Measurements from ENCODE around the gene TNS3. TPM values are rescaled to one million over a fixed set of nuclear protein-coding genes. Genes with fewer than 3 reads are reported as not detected.

The TNS3 gene
- total and polyA plus RNA-seq, 10 of the 15 experiments (the other 5 are each of a cell fraction or from before 2014, with no cell fraction given) = 0.27 to 2.7 (median 0.79) TPM

DNA sequence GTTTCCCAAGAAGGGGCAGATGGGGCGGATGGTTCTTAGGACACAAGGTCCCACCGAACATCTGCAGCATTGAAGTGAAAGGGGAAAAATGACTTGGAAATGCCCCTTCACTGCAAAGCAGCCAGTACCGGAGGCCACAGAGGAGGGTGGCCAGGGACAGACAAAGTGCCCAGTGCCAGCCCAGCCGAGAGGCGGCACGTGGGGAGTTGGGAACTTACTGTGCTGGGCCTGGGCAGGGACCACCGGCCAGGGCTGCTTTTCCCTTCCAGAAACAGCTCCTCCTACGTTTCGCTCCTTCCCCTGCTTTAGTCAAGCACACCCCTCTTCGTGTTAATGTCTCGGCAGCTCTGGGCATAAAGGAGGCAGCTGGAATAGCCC, 129.2 kb downstream of the TNS3 start:
- BruUV-seq (replicated peaks) = no TSS peak
- Histone ChIP-seq H3K27me3 (replicated peaks in 1 of 2; ENCODE audit: control insufficient read depth in 2 of 2, insufficient read depth in 2 of 2, low read length in 1 of 2) (no peaks in the 10 kb centered on the region), H3K79me2 (ENCODE audit: control insufficient read depth, insufficient read depth, low read length) (no peaks in the 10 kb centered on the region), H2AFZ (ENCODE audit: control insufficient read depth, low read depth, low read length) (no peak overlapping the region), H3K4me2 (ENCODE audit: control insufficient read depth, insufficient read depth) (no peak overlapping the region), H3K27ac (ENCODE audit: control insufficient read depth, insufficient read depth) (no peak overlapping the region), H3K9ac (ENCODE audit: control insufficient read depth, insufficient read depth, low read length) (no peak overlapping the region), H3K9me3 (replicated peaks; ENCODE audit: control insufficient read depth, insufficient read depth, low read length) (no peaks in the 10 kb centered on the region), H3K36me3 (ENCODE audit: control insufficient read depth in 2 of 2, insufficient read depth in 2 of 2, low read length in 1 of 2) (no peaks in the 10 kb centered on the region), H3K4me3 (no peak overlapping the region), H4K20me1 (ENCODE audit: control insufficient read depth, insufficient read depth) (no peaks in the 10 kb centered on the region), H3K4me1 (ENCODE audit: control insufficient read depth, insufficient read depth, low read length) (no peaks in the 10 kb centered on the region)
- ChIA-PET RAD21 (ENCODE audit: unreplicated experiment) (no interaction called here), CTCF (no interaction called here), POLR2A (no interaction called here), SMC1A (ENCODE audit: uncharacterized antibody, unreplicated experiment) (no interaction called here)
- TF ChIP-seq TCF12 (IDR thresholded peaks at IDR 0.05; ENCODE audit: low read depth, low read length) (no peak), TCF3 (IDR thresholded peaks at IDR 0.05; ENCODE audit: borderline replicate concordance, insufficient read depth, low read depth, low read length) (no peak), SUPT20H (IDR thresholded peaks at IDR 0.05; ENCODE audit: borderline replicate concordance, control insufficient read depth, low read depth, low read length) (no peak), TBL1XR1 (IDR thresholded peaks at IDR 0.05; ENCODE audit: low read depth, low read length) (no peak), NR2C1 (IDR thresholded peaks at IDR 0.05) (no peak), NFYA (IDR thresholded peaks at IDR 0.05; ENCODE audit: borderline replicate concordance, low read depth, low read length) (no peak), PAX8 (IDR thresholded peaks at IDR 0.05) (no peak), CHD2 (IDR thresholded peaks at IDR 0.05; ENCODE audit: borderline replicate concordance, low read depth, low read length) (no peak), CEBPB (IDR thresholded peaks at IDR 0.05; ENCODE audit: borderline replicate concordance in 1 of 2, low read depth in 2 of 2, low read length in 2 of 2) (no peak), NFXL1 (IDR thresholded peaks at IDR 0.05; ENCODE audit: borderline replicate concordance) (no peak), JUNB (IDR thresholded peaks at IDR 0.05) (no peak), EP300 (IDR thresholded peaks at IDR 0.05; ENCODE audit: borderline replicate concordance in 1 of 2, control insufficient read depth in 1 of 2, low read depth in 2 of 2, low read length in 2 of 2) (no peak), MEF2A (IDR thresholded peaks at IDR 0.05; ENCODE audit: insufficient read depth, low read depth, low read length) (no peak), CREM (IDR thresholded peaks at IDR 0.05; ENCODE audit: low read depth) (no peak), EZH2 (IDR thresholded peaks at IDR 0.05; ENCODE audit: borderline replicate concordance, control insufficient read depth, low read depth, low read length) (no peak), CREB1 (IDR thresholded peaks at IDR 0.05; ENCODE audit: low read depth) (no peak)
- TF ChIP-seq, protein P1, sequence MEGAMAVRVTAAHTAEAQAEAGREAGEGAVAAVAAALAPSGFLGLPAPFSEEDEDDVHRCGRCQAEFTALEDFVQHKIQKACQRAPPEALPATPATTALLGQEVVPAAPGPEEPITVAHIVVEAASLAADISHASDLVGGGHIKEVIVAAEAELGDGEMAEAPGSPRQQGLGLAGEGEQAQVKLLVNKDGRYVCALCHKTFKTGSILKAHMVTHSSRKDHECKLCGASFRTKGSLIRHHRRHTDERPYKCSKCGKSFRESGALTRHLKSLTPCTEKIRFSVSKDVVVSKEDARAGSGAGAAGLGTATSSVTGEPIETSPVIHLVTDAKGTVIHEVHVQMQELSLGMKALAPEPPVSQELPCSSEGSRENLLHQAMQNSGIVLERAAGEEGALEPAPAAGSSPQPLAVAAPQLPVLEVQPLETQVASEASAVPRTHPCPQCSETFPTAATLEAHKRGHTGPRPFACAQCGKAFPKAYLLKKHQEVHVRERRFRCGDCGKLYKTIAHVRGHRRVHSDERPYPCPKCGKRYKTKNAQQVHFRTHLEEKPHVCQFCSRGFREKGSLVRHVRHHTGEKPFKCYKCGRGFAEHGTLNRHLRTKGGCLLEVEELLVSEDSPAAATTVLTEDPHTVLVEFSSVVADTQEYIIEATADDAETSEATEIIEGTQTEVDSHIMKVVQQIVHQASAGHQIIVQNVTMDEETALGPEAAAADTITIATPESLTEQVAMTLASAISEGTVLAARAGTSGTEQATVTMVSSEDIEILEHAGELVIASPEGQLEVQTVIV (IDR thresholded peaks at IDR 0.05; ENCODE audit: borderline replicate concordance, partially characterized antibody) = no peak
- TF ChIP-seq, protein P2, sequence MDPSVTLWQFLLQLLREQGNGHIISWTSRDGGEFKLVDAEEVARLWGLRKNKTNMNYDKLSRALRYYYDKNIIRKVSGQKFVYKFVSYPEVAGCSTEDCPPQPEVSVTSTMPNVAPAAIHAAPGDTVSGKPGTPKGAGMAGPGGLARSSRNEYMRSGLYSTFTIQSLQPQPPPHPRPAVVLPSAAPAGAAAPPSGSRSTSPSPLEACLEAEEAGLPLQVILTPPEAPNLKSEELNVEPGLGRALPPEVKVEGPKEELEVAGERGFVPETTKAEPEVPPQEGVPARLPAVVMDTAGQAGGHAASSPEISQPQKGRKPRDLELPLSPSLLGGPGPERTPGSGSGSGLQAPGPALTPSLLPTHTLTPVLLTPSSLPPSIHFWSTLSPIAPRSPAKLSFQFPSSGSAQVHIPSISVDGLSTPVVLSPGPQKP (IDR thresholded peaks at IDR 0.05; ENCODE audit: low read depth, low read length) = no peak
- FAIRE-seq (no peak), DNase-seq (ENCODE audit: low read depth, low spot score) (no peak), ATAC-seq (no peak)
- 68% methylated on average over 11 of the region's 11 CpGs for WGBS (ENCODE audit: insufficient coverage, insufficient replicate concordance, low lambda C conversion rate, missing lambda C conversion rate)
- in situ Hi-C loops (cut with MboI) (no loop called here), intact Hi-C loops (cut with micrococcal nuclease; ENCODE audit: unreplicated experiment) (no loop called here)

Measured in GM12878 (cell line).